Astrocyte (in vitro differentiated cells and primary cell): ENCODE results near the gene C17orf50. TPM values are rescaled to one million over a fixed set of nuclear protein-coding genes. Genes with fewer than 3 reads are reported as not detected.
A peak's percentile ranks its signal among the peaks of the same experiment; 100 is the strongest.

Experiments used
- DNase-seq: peaks from one replicate; pipeline ENCODE4 v3.0.0-alpha.2; 2010; ENCODE audit warnings: low read depth
- FAIRE-seq: peaks from 2 replicates; lab custom pipeline; 2011; peaks lifted over from hg19 to GRCh38; lab: Jason Lieb, UNC
- H2AFZ ChIP-seq: 2 replicates; pipeline ENCODE4 v1.6.0; 2012; ENCODE audit warnings: low read depth, low read length, inconsistent platforms
- H3K27ac ChIP-seq: 2 replicates; pipeline ENCODE4 v1.5.1; 2011; ENCODE audit warnings: low read depth, low read length, inconsistent platforms
- H3K27me3 ChIP-seq: 2 replicates; pipeline ENCODE4 v1.6.0; 2011; ENCODE audit warnings: low read length, inconsistent platforms; ENCODE audit not compliant: insufficient read depth
- H3K36me3 ChIP-seq: 2 replicates; pipeline ENCODE4 v1.5.1; 2011; ENCODE audit warnings: low read length, inconsistent platforms; ENCODE audit not compliant: insufficient read depth
- H3K4me1 ChIP-seq: 2 replicates; pipeline ENCODE4 v1.5.1; 2011; ENCODE audit warnings: low read length, inconsistent platforms; ENCODE audit not compliant: insufficient read depth
- H3K4me2 ChIP-seq: 2 replicates; pipeline ENCODE4 v1.6.0; 2012; ENCODE audit warnings: low read length, inconsistent platforms
- H3K4me3 ChIP-seq: 2 replicates; pipeline ENCODE4 v1.5.1; 2011; ENCODE audit warnings: low read depth, mild to moderate bottlenecking, low read length, inconsistent platforms; ENCODE audit not compliant: insufficient read depth
- H3K79me2 ChIP-seq: 2 replicates; pipeline ENCODE4 v1.6.0; 2012; ENCODE audit warnings: mild to moderate bottlenecking, low read length, inconsistent platforms; ENCODE audit not compliant: insufficient read depth
- H3K9ac ChIP-seq: 2 replicates; pipeline ENCODE4 v1.6.0; 2012; ENCODE audit warnings: mild to moderate bottlenecking, low read length, inconsistent platforms
- H3K9me3 ChIP-seq: 2 replicates; pipeline ENCODE4 v1.5.1; 2012; ENCODE audit warnings: low read depth, mild to moderate bottlenecking, low read length, inconsistent platforms; ENCODE audit not compliant: insufficient read depth
- H4K20me1 ChIP-seq: 2 replicates; pipeline ENCODE4 v1.6.0; 2012; ENCODE audit warnings: low read length, inconsistent platforms; ENCODE audit not compliant: insufficient read depth
- H3K27ac Mint-ChIP-seq: one replicate; pipeline ENCODE4 v1.8.0; 2021; ENCODE audit warnings: mild to moderate bottlenecking, mixed read lengths; ENCODE audit not compliant: unreplicated experiment
- H3K27me3 Mint-ChIP-seq: one replicate; pipeline ENCODE4 v1.8.0; 2021; ENCODE audit warnings: low read depth, mixed read lengths; ENCODE audit not compliant: unreplicated experiment
- H3K36me3 Mint-ChIP-seq: one replicate; pipeline ENCODE4 v1.8.0; 2021; ENCODE audit warnings: low read depth, mixed read lengths; ENCODE audit not compliant: unreplicated experiment
- H3K4me1 Mint-ChIP-seq: one replicate; pipeline ENCODE4 v1.8.0; 2021; ENCODE audit warnings: low read depth, mixed read lengths; ENCODE audit not compliant: unreplicated experiment
- H3K4me3 Mint-ChIP-seq: one replicate; pipeline ENCODE4 v1.8.0; 2021; ENCODE audit warnings: mild to moderate bottlenecking, moderate library complexity, mixed read lengths; ENCODE audit not compliant: unreplicated experiment
- H3K9me3 Mint-ChIP-seq: one replicate; pipeline ENCODE4 v1.8.0; 2021; ENCODE audit warnings: mild to moderate bottlenecking, mixed read lengths; ENCODE audit not compliant: unreplicated experiment
- CTCF ChIP-seq: IDR thresholded peaks from 2 replicates; pipeline ENCODE4 v1.5.1; 2011; ENCODE audit warnings: low read depth, mild to moderate bottlenecking, inconsistent platforms, low read length, moderate library complexity; ENCODE audit not compliant: insufficient read depth
- EZH2 ChIP-seq: IDR thresholded peaks from 2 replicates; pipeline ENCODE4 v1.6.1; 2012; ENCODE audit warnings: mild to moderate bottlenecking, low read length, inconsistent platforms; ENCODE audit not compliant: insufficient read depth
- total RNA-seq: library from RNA; stranded (reverse); gene quantifications from 2 replicates; pipeline ENCODE4 v1.2.1, GENCODE V29; 2021

The C17orf50 gene
- total RNA-seq, 1 donor from 2014 or later: not detected

GRCh38 chr17:35745246-35745645, 15.4 kb upstream of the C17orf50 start:
- TF ChIP-seq EZH2 (no peak), CTCF (no peak)
- Histone ChIP-seq H3K4me3 (no peak overlapping the region), H3K9me3 (peaks cover 7% of the 10 kb centered on the region), H4K20me1 (no peaks in the 10 kb centered on the region), H3K27me3 (peaks cover 39% of the 10 kb centered on the region), H2AFZ (no peak overlapping the region), H3K36me3 (no peaks in the 10 kb centered on the region), H3K4me2 (no peak overlapping the region), H3K9ac (no peak overlapping the region), H3K79me2 (no peaks in the 10 kb centered on the region), H3K27ac (no peak overlapping the region), H3K4me1 (peaks cover 4% of the 10 kb centered on the region)
- Mint-ChIP-seq H3K36me3 (no peaks in the 10 kb centered on the region), H3K4me1 (no peaks in the 10 kb centered on the region), H3K27me3 (peaks cover 62% of the 10 kb centered on the region), H3K4me3 (no peak overlapping the region), H3K27ac (no peak overlapping the region), H3K9me3 (peaks cover 1% of the 10 kb centered on the region)
- DNase-seq (no peak), FAIRE-seq (no peak)

GRCh38 chr17:35745749-35746320, 14.9 kb upstream of the C17orf50 start:
- H3K79me2 ChIP-seq: no peaks in the 10 kb centered on the region
- Mint-ChIP-seq H3K9me3 (peaks cover 1% of the 10 kb centered on the region), H3K27me3 (peaks cover 62% of the 10 kb centered on the region), H3K27ac (no peak overlapping the region), H3K4me1 (no peaks in the 10 kb centered on the region), H3K36me3 (no peaks in the 10 kb centered on the region), H3K4me3 (no peak overlapping the region)
- no peak overlapping the region for H3K4me3 ChIP-seq
- DNase-seq (no peak), FAIRE-seq (no peak)
- H3K27ac ChIP-seq: no peak overlapping the region
- H4K20me1 ChIP-seq: no peaks in the 10 kb centered on the region
- H3K4me1 ChIP-seq: peaks cover 9% of the 10 kb centered on the region
- peaks cover 2% of the 10 kb centered on the region for H3K9me3 ChIP-seq
- TF ChIP-seq EZH2 (no peak), CTCF (no peak)
- no peaks in the 10 kb centered on the region for H3K36me3 ChIP-seq
- H3K9ac ChIP-seq: no peak overlapping the region
- peaks cover 34% of the 10 kb centered on the region for H3K27me3 ChIP-seq
- H2AFZ ChIP-seq: no peak overlapping the region
- H3K4me2 ChIP-seq: no peak overlapping the region

- TF ChIP-seq CTCF (peak; percentile 82), EZH2 (no peak)
- Histone ChIP-seq H2AFZ (no peak overlapping the region), H4K20me1 (no peaks in the 10 kb centered on the region), H3K27me3 (peaks cover 20% of the 10 kb centered on the region), H3K4me1 (peaks cover 6% of the 10 kb centered on the region), H3K9me3 (no peaks in the 10 kb centered on the region), H3K79me2 (no peaks in the 10 kb centered on the region), H3K27ac (no peak overlapping the region), H3K9ac (no peak overlapping the region), H3K4me3 (no peak overlapping the region), H3K36me3 (no peaks in the 10 kb centered on the region), H3K4me2 (no peak overlapping the region)
- Mint-ChIP-seq H3K4me3 (no peak overlapping the region), H3K36me3 (no peaks in the 10 kb centered on the region), H3K27me3 (peaks cover 51% of the 10 kb centered on the region), H3K9me3 (peaks cover 1% of the 10 kb centered on the region), H3K4me1 (no peaks in the 10 kb centered on the region), H3K27ac (no peak overlapping the region)
- FAIRE-seq (no peak), DNase-seq (peak; percentile 40)
Measured at GRCh38 chr17:35747540-35748017, 13.1 kb upstream of the C17orf50 start.
